Left ventricle myocardium superior (tissue), 1 donor: ENCODE data around the gene COL4A1. TPM values are rescaled to one million over a fixed set of nuclear protein-coding genes. Genes with fewer than 3 reads are reported as not detected.
A peak's percentile ranks its signal among the peaks of the same experiment; 100 is the strongest.
"Not testable (repeated sequence)": the region's sequence is repeated elsewhere in the genome, so short reads cannot be mapped to it uniquely, and the experiment has no call there.

Source experiments
- ATAC-seq: fragments of 200-7000 bp; cut with Tn5 transposase; one replicate; pipeline ENCODE4 v1.9.1; 2020; ENCODE audit warnings: mild to moderate bottlenecking, moderate library complexity
- DNase-seq: peaks from one replicate; pipeline ENCODE4 v3.0.0-alpha.2; 2020
- intact Hi-C: fragments of 100-400 bp; cut with micrococcal nuclease; formaldehyde crosslinking; loops from one replicate; pipeline ENCODE4 v1.11.0; 2022
- total RNA-seq: library from RNA; stranded (reverse); fragmentation: NEBNext Ultra II Directional; extraction: Animal tissue kit (Norgen Biotek cat#: 25700); gene quantifications from one replicate; pipeline ENCODE4 v1.2.1, GENCODE V29; 2021
- donor health status: DM: no; HTN: yes; CAD: no; lungs with severe emphysema.

COL4A1 gene
- total RNA-seq, 1 donor from 2014 or later, result 119 TPM

DNA sequence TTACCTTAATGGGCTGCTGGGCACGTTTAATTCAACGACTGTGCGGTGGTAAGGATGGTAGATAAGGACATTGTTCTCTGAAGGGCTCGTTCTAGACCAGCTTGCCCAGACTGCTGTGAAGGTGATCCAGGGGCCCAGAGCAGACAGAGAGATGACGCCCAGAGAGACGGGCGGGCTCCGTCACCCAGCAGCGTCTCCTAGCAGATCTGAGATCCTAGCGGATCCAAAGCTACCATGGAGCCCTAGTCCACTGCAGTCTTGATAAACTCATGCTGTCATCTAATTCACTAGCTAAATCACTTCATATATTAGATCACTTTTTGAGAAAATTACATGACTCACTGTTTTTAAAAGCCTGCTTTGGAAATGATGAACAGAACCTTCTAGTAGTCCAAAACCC is 21.6 kb upstream of the COL4A1 start:
- no peak for DNase-seq

GRCh38 chr13:110327051-110327721 is 20.2 kb upstream of the COL4A1 start:
- DNase-seq (no peak), ATAC-seq (peak; percentile 14)
- intact Hi-C loops, result no loop called here

More for the DNA sequence above, 21.6 kb upstream of the COL4A1 start:
- no peak for ATAC-seq
- intact Hi-C loops, result no loop called here

- no peak for DNase-seq
- intact Hi-C loops, result no loop called here
Observed at GRCh38 chr13:110326263-110326904, 19.4 kb upstream of the COL4A1 start.

GRCh38 chr13:110324026-110324749 is 17.2 kb upstream of the COL4A1 start:
- ATAC-seq (no peak), DNase-seq (no peak)
- intact Hi-C loops, result no loop called here

More at GRCh38 chr13:110326263-110326904, 19.4 kb upstream of the COL4A1 start:
- peak; percentile 70 for ATAC-seq

DNA sequence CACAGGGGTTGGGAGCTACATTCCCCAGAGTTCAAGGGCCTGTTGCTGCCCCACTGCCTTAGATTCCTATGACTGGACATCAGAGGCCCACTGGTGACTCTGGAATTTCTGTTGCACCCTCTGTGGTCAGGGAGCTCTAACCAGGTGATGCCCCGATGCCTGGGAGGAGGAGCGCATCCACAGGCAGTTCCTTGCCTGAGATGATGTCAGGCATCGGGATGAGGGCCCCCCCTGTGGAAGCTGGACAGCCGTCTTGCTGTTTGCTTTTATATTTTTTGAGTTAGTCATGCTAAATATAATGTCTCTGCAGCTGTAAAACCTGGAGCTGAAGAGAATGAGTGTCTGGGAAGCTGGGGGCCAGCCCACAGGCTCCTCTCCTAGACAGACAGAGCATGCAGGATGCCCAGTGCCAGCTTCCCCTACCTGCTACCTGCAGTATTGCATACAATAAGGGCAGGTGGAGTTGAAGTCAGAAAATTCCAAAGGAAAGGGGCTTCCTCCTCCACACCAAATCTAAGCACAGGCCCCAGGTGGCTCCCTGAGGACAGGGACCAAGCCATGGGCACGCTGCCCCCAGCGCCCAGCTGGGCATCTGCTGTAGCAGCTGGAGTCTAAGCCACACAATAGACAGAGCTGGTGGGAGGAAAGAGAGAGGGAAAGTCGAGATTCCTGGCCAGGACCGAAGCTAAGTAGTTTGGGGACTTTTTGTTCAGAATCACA is 16.4 kb upstream of the COL4A1 start:
- ATAC-seq (no peak), DNase-seq (no peak)
- intact Hi-C loops, result no loop called here

- DNase-seq (no peak), ATAC-seq (no peak)
- intact Hi-C loops, result no loop called here
Observed at GRCh38 chr13:110322828-110323171, 15.8 kb upstream of the COL4A1 start.

DNA sequence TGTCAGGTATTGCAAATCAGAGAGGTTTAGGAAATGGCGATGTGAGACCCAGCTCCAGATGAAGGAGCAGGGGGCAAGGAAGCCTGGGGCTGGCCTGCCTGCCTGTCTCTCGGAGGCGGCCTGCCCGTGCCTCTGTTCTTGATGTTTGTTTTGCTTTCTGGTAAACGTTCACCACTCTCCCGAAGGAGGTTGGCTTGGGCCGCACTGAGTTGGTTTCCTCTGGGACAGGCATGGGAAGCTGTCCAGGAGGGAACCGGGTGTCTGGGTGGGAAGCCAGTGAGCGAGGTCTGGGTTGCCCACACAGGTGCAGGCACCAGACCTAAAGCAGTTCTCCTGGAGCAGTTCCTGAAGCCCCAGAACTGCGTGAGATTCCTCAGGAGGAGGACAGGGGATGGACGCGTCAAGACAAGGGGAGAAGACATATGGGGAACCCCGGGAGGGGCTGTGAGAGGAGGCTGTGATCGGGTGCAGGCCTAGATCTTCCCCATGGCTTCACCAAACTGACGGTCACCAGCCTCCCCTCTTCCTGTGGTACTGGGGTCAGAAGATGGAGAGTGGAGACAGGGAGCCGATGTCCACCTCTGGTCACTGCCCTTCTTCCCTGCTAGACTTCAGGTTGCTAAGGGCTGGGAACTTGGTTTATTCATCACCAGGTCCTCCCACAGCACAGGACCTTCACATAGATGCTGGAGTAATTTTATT is 15.3 kb upstream of the COL4A1 start:
- intact Hi-C loops, result no loop called here
- ATAC-seq (no peak), DNase-seq (no peak)

GRCh38 chr13:110321573-110321972 is 14.6 kb upstream of the COL4A1 start:
- DNase-seq, ATAC-seq, intact Hi-C loops: not testable (repeated sequence)

DNA sequence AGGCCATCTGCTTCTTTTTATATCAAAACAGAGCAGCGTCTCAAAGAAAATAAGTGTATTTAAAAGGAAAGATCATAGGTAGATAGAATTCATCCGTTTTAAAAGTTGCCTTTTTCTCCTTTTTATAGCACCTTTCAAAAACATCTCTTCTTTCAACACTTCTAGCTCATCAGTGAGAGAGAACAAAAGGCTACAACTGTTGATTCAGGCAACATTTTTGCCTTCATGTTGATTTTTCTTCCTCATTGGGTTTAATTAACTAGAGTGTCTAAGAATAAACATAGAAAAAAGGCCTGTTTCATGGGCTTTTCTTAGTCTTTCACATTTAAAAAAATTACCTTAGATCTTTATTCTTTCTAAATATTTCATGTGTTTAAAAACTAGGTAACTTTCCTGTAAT is 13.7 kb upstream of the COL4A1 start:
- ATAC-seq (no peak), DNase-seq (no peak)
- intact Hi-C loops, result no loop called here

DNA sequence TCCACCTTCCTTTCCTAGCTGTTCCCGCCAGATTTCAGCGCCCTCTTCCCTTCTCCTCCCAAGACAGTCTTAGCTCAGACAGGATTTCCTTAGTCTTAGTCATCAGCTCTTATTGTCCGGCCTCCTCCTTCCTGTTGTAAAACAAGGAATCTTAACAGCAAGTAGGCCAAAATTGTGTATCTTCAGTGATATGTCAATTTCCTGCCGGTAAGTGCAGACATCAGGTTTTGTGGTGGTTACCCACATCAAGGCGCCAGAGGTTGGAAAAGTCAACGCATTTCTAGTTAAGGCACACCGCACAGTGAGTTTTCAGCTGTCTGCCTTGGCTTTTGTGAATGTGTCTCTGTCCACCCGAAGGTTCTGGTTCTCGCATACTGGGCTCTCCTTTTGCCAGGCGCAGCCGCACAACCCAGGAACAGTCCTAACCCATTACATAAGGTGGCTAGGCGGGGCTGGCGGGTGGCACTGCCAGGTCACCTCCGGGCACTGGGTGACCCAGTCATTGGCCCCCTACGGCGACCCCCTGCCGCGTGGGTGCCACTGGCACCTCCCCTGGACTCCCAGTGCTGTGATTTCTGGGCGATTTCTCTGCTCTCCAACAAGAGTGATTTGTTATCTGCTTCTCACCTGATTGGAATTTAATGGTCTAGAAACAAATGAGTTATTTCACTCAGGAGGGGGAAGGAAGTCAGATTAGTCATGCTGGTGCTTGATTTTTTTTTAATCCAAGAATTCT is 13.0 kb upstream of the COL4A1 start:
- DNase-seq (no peak), ATAC-seq (peak; percentile 12)
- intact Hi-C loops, result no loop called here

DNA sequence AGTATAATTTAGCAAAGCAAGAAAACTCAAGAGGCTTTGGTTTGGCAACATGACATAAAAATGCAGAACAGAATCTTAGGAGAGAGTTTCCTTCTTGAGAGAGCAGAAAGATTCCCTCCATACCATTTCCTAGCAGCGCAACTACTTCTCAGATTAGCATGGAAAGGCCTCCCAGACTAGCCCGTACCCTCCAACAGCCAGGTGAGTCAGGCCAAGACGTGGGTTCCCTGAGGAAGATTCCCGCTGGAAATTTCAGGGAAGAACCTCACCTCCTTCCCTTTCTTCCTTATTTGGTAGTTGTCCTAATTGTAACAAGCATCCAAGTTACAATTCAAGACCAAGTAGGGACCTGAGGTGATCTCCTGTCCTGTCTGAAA is 12.4 kb upstream of the COL4A1 start:
- DNase-seq (no peak), ATAC-seq (no peak)
- intact Hi-C loops, result no loop called here

- ATAC-seq, result no peak
- intact Hi-C loops, result no loop called here
- DNase-seq, result no peak
Observed at GRCh38 chr13:110318920-110319319, 12.0 kb upstream of the COL4A1 start.

GRCh38 chr13:110317496-110318195 is 10.7 kb upstream of the COL4A1 start:
- intact Hi-C loops, result no loop called here
- ATAC-seq (no peak), DNase-seq (no peak)

- no peak for ATAC-seq
- no peak for DNase-seq
- intact Hi-C loops, result no loop called here
Observed at GRCh38 chr13:110317093-110317492, 10.1 kb upstream of the COL4A1 start.

- intact Hi-C loops, result no loop called here
- no peak for DNase-seq
- no peak for ATAC-seq
Observed at GRCh38 chr13:110316196-110316595, 9.2 kb upstream of the COL4A1 start.

DNA sequence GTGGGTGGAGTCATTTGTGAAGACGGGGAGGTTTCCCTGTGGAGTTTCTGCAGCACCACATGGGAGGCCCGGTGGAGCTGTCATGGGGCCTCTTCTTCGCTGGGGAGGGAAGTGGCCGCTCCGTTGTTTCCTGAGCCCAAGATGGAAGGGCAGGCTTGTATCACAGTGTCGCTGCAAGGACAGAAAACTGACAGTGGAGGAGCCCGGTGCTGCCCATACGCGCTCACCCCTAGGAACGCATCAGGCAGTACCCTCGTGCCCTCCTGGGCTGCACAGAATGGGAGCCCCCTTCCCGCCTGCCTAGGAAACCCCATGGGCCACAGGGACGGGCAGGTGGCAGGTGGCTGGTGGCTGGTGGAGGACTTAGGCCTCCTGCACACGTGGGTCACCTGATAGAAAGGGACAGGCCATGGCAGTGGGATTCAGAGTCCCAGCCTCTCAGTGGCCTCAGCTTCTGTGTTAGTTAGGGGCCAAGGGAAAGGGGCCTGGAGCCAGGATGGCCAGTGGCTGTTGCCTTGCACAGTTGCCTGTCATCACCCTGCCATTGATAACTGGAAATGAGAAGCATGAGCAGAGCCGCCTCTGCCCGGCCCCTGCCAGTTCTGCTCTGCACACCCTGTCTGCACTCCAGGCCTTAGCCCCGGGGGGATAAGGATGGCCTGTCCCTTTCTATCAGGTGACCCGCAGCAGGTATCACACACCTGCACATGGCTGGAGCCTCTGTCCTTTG is 7.7 kb upstream of the COL4A1 start:
- DNase-seq (peak; percentile 80), ATAC-seq (peak; percentile 88)
- intact Hi-C loops, result no loop called here

DNA sequence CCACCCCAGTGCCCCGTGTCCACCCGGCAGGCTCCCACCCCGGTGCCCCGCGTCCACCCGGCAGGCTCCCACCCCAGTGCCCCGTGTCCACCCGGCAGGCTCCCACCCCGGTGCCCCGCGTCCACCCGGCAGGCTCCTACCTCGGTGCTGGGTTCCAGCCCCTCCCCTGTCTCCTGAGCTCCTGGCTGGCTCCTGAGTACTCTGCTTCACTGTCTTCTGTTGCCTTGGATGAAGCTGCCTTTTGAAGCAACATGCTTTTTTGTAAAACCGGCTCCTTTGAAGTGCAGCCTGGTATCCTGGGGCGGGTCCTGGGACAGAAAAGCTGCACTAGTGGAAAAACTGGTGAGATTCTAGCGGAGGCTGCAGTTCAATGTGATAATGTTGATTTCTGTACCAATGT is 6.8 kb upstream of the COL4A1 start:
- intact Hi-C loops, ATAC-seq, DNase-seq: not testable (repeated sequence)
